HG03565 (cell line): Measurements from ENCODE around the gene SLIT3.
A peak's percentile ranks its signal among the peaks of the same experiment; 100 is the strongest.

ENCODE experiments used
- ATAC-seq: cut with Tn5 transposase; IDR thresholded peaks from one replicate; pipeline ENCODE4 v1.9.1; 2021; ENCODE audit warnings: mild to moderate bottlenecking, moderate library complexity; ENCODE audit not compliant: unreplicated experiment

Gene SLIT3

GRCh38 chr5:168903061-168903460, 397.9 kb downstream of the SLIT3 start:
- no peak for ATAC-seq

DNA sequence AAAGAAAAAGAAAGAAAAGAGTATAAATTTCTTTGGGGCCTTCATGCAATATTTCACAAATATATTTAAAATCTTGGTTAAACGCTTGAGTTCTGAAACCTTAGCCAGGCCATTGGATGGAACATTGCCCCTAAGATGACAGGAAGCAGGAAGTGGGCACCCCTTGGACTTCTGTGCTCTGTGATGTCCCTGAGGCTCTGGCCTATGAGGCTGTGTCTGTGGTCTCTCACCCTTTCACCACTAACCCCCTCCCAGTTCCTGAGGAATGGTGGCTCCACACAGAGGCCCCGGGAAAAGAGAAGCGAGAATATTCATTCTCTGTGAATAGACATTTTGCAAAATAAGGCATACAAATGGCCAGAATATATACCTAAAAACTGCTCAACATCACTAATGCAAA, 401.3 kb downstream of the SLIT3 start:
- no peak for ATAC-seq

- ATAC-seq = no peak
These were observed 401.7 kb downstream of the SLIT3 start for GRCh38 chr5:168899264-168899663.

DNA sequence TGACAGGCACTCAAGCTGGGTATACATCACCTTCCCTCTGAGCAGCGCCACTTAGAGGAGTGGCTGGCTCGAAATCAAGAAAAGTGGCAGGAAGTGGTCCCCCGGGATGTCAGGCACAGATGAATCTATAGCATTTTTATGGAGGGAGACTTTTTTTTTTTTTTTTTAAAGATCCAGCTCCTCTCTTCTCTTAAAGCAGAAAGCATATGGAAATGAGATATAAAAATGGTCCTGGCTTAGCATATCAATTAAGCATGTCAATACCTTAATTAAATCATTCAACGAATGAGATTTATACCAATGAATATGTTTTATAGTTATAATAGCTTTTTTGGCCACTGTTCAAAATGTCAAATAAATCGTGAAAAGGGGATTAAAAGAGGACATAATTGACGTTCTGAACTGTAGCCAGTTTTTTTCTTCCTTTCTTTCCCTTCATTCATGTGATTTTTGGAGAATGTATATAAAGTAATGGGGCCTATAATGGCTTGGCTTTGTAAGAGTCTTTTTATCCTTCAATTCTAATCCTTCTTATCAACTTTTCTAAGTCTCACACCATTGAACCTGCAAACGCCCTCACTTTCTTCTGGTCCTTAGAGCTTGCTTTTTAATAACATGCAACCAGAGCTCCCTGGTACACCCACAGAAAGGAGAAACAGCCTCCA, 402.6 kb downstream of the SLIT3 start:
- ATAC-seq = no peak

DNA sequence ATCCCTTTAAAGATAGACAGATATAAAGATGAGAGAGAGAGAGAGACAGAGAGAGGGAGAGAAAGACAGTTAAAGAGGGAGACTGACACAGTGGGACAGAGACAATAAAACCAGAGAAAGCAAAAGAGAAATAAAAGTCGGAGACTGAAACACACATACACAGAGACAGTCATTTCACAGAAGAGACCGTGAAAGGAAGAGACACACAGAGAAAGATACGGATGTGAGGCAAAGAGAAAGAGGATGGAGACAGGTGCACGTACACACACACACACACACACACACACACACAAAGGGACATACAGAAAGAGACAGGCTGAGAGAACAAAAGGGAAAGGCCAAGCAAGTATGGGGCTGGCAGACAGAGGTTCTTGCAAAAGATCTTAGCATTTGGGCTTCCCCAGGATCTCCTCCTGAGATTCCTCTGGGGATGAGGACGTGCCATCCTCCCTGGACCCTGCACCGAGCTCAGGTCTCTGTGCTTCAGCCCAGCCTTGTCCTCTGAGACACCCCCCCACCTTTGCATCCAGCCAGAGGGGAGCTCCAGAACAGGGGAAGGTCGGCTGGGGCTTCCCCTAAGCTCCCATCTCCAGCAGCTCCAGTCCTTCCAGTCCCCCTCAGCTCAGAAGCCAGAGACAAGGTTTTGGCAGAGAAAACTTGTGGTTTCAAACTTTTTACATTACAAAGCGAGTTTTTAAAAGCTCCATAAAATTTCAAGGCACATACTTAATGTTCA, 403.4 kb downstream of the SLIT3 start:
- ATAC-seq = no peak

DNA sequence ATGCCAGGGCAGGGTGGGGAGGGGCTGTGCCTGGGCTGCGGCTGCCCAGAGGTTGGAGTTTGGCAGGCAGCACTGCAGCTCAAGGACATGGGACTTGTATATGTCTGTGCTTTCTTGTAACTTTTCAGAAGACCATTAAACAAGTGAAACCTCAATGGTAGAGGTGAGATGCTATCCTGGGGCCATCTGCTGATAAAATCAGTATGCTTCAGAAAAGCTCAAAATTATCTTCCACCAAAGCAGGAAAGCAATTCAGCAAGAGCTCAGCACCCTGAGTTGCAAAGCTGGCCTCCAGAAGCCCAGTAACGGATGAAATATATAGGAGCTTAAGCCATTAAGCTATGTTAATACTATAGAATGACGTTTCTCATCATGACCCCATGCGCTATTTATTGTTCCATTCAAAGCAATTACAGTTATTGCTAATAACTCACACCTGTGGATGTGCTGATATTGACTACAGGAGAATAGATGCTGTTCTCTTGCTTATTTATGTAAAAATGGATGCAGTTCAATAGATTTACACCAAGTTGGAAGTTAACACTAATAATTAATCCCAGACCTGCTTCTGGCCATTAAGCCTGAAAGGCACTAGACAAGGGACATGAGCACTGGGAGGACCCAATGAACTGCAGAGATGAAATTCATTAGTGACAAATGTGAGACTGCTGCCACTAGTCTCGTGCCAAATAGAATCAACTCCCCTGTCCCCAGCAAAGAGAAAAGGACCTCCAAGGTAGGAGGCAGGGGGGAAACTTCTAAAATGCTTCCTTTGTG, 405.5 kb downstream of the SLIT3 start:
- ATAC-seq = no peak

- no peak for ATAC-seq
These were observed 407.7 kb downstream of the SLIT3 start for GRCh38 chr5:168893283-168893682.

GRCh38 chr5:168892618-168893186, 408.2 kb downstream of the SLIT3 start:
- no peak for ATAC-seq

DNA sequence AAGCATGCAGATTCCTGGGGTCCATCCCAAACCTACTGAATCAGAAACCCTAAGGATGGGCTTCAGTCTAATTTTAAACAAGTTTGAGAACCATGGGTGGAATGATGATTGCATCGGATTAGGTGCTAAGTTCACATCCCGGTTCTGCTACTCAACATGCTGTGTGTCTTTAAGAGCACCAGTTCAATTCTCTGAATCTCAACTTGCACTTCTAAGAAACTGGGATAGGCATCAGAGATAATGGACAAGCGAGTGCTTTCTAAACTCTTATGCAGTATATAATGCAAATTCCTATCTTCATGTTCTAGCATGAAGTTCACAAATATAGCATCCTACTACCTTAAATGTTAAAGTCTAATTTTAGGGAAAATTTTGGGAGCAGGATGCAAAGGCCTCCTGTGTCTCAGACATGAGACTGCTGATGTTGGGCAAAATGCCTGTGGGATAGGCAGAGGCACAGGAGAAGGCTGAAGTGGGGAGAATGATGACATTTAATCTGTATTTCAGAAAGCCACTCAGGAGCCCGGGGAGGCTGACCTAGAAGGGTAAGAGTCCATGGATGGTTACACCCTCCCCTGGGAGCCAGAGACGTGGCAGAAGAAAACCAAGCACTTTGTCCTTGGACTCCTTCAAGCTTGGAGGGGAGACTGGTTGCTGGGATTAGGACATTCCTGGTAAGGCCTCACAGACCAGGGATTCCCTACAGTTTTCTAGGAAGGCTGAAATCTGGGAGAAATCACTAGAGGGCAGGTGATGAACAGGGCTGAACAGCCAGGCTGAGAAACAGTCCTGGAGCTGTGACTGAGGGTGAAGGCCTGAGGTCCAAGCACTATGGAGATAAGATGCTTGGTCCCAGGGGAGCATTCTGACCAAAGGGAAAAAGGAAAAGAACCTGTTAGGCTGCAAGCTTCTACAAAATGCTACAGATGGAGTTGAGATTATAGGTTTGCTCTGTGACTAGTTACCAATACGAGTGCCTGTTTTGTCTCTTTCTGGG, 409.8 kb downstream of the SLIT3 start:
- no peak for ATAC-seq

DNA sequence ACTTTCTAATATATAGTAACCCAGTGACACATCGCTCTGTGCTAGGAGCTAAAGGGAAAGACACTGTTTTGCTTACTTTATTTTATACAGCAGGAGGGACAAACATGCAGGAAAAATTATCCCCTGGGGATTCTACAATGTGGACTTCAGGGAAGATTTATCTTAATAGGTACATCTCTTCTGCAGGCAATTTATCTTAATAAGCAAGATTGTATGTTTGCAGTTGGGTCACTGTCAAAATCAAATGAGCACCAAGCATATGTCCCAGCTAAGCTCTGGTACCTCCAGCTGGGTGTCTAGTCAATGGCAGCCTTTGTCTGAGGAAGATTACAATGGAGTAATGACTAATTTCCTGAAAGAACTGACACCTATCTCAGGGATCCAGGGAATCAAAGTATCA, 411.9 kb downstream of the SLIT3 start:
- no peak for ATAC-seq

- ATAC-seq = no peak
These were observed 413.0 kb downstream of the SLIT3 start for GRCh38 chr5:168887931-168888330.

DNA sequence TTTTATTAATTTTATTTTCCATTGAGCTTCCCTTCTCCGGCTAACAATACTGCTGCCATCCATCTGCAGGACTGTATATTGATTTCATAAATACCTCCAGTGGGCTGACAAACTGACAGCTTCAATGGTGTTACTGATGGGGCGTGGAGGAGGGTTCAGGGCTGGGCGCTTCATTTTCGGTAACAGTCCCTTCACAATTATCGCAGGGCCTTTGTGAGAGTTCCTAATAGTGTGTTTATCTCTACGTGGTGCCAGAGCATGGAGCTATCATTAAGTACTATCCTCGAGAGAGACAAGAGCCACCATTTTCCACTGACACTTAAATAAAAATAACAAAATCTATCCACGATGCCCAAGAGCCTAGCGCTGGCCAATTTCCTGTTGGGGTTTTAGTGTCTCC, 414.8 kb downstream of the SLIT3 start:
- ATAC-seq = no peak

DNA sequence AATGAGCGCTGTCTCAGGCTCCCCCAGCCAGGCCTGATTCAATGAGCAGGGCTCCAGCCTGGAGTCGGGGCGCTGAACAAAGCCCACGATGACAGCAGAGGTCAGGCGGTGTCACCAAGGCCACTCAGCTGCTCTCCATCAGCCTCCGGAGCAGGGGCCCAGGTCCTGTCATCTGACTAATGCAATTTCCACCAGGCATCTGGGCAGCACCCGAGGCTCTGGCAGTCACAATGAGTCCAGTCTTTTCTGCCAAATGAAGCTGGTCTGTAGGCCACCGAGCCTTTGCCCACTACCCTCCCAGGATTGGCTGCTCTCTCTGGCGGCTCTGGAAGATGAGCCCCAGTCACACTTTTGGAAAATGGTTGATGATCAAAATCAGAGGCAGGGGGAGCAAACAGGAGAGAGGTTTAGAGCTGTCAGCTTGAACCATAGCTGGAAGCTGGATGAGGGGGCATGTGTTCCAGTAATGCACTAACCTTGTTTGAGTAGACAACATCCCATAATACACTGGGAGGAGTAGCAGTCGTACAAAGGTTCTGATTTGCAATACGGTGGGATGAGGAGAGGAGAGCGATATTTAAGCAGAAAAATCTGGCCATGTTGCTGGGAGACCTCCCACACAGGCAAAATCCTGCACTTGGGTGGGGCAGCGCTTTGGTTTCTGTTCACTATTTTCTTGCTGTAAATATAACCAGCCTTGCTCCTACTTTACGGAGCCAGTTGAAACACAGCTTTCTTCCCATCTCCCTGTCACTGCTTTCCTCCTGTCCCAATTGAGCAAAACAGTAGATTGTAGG, 415.4 kb downstream of the SLIT3 start:
- ATAC-seq = no peak

- no peak for ATAC-seq
These were observed 416.9 kb downstream of the SLIT3 start for GRCh38 chr5:168883991-168884390.

DNA sequence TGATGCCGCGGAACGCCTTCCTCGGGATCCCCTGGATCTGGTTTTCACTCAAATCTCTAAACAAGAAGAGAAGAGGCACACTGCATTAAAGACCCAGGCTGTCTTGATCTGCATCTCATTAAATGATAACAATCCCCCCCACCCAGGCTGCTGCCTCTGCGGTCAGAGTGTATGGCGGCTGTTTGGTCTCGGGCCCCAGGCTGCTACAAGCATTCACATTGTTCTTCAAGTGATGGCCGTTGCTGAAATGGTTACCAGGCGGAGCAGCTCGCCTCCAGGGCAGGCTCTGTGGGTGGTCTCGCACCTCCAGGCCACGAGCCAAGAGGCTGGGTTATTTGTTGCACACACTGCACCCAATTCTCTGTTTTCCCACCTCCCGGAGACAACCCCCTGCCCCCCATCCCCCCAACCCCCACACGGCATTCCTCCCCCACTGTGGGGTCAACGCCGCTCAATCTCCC, 417.6 kb downstream of the SLIT3 start:
- ATAC-seq = no peak

DNA sequence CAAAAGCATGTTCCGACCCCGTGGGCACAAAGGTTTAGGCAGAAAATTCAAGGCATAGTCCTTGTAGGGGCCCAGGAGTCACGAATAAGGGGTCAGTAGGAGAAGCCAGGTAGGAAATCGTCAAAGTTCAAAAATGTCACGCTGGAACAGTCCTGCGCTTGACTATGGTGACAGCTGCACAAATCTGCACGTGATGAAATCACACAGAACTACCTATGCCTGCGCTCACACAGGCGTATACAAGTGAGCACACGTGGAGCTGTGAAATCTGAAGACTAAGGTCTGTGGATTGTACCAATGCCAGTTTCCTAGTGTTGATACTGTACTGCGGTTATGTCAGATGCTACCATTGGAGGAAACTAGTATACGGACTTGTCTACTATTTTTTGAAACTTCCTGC, 418.7 kb downstream of the SLIT3 start:
- ATAC-seq = no peak

GRCh38 chr5:168881427-168882149, 419.4 kb downstream of the SLIT3 start:
- no peak for ATAC-seq

- ATAC-seq = peak; percentile 97
These were observed 421.0 kb downstream of the SLIT3 start for GRCh38 chr5:168879929-168880328.

- no peak for ATAC-seq
These were observed 421.6 kb downstream of the SLIT3 start for GRCh38 chr5:168879331-168879730.
